Measurements from ENCODE around the gene PPP1R13L.
A peak's percentile ranks its signal among the peaks of the same experiment; 100 is the strongest.
"Not testable (repeated sequence)": the region's sequence is repeated elsewhere in the genome, so short reads cannot be mapped to it uniquely, and the experiment has no call there.

PPP1R13L gene

DNA sequence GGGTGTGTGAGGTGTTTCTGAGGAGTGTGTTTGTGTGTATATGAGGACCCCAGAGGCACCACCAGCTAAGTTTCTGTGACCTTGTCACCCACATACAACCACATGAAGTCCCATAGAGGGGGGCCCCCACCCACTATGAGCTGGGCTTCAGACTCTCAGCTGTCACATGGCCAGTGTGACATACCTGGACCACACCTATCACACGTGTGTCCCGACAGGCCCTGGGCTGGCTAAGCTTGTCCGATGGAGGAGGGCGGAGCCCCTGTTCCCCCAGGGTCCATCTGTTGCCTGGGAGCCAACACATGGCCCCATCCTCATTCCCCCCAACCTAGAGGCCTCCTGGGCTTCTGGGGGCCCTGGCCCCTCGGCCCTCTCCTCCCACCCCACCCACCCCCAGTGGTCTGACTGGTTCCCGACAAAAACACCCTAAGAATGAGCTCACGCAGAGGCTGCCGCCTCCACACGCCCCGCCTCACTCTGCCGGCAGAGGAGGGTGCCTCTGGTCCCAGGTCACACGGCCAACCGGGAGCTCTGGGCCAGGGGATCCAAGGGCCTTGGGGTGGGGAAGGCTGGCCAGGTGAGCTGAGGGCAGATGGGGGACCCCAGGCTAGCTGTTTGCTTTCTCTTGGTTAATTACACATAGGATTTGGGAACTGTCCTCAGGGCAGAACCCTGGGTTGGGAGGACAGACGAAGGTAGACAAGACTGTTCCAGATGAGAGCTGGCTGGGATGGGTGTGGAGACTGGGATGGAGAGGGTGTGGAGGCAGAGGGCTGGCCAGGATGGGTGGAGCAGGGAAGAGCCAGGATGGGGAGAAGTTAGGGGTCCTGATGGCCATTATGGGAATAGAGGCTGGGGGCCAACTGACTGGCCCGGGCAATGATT, 60.0 kb downstream of the PPP1R13L start:
- no peak for DNase-seq

DNA sequence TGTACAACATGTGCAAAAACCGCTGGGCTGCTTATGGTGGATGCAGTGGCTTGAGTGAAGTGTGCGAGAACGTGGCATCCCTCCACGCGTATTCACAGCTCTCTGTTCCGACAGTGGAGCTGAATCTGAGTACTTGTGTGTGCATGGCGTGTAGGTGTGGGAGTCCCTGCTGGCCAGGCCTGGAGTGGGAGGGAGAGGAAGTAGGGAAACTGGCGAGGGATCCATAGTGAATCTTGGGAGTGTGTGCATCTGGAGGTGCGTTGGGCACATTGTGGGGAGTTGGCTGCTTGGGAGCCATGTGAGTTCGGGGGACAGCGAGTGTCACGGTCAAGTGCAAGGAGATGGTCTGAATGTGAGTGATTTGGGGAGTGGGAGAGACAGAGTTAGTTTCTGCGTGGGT, 62.0 kb downstream of the PPP1R13L start:
- DNase-seq: no peak

DNA sequence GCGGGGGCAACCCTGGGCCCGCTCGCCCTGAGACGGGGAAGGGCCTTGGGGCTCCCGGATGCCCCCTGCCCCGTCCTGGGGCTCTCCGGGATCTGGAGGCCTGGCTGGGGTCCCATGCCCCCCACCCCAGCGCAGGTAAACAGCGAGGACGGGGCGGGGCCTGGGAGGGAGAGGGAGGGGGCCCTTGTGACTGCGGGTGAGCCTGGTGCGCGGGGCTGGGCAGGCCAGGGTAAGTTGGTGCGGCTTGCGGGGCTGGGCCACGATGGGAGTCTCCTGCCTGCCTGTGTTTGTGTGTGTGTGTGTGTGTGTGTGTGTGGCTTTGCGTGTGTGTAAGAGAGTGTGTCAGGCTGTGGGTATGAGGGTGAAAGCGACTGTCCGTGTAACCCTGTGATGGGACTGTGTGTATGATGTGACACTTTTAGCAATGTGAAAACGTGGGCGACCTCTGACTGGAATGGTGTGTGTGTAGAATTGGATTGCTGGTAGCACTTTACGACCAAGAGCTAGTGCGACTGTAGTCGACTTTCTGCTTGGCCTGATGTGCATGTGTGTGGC, 63.9 kb downstream of the PPP1R13L start:
- DNase-seq: no peak

DNA sequence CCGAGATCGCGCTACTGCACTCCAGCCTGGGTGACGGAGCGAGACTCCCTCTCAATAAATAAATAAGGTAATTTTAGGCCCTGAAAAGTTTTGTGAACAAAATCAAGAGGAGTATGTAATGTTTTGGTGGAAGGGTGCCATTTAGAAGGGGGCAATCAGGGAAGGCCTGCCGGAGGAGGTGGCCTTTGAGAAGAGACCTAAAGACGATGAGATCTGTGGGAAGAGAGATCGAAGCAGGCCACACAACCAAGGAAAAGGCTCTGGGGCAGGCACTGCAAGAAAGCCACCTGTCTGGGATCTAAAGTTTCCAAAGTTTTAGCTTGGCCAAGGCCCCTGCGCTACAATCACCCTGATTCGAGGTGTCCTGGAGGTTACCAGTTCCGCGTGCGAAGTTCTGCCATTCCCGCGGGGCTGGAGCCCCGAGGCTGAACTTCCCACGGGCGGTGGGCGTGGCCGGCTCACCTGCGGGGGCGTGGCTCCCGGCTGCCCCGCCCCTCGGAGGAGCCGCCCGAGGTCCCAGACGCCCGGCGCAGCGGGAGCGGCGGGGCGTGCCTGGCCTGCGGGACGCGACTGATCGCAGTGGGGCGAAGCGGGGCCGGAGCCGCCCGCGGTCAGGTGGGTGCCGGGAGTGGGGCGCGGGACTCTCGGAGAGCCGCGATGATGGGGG, 64.5 kb downstream of the PPP1R13L start, which contains the start of gene KLC3:
Gene KLC3 (plus strand): TSS at position 519 of the 667 bp plus-strand sequence. CDS start 4,792 bp downstream, outside the sequence.
- DNase-seq: peak; percentile 18

DNA sequence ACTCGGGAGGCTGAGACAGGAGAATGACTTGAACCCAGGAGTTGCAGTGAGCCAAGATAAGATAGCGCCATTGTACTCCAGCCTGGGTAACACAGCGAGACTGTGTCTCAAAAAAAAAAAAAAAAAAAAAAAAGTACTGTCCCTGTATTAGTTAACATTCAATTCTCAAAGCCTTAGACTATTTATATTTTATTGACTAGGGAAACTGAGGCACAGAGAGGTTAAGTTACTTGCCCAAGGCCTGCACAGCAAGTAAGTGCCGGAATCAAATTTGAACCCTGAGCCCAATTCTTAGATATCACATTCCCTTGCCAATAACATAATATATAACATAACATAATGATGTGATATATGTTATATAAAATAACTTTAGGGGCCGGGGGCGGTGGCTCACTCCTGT, 65.2 kb downstream of the PPP1R13L start:
- no peak for DNase-seq

DNA sequence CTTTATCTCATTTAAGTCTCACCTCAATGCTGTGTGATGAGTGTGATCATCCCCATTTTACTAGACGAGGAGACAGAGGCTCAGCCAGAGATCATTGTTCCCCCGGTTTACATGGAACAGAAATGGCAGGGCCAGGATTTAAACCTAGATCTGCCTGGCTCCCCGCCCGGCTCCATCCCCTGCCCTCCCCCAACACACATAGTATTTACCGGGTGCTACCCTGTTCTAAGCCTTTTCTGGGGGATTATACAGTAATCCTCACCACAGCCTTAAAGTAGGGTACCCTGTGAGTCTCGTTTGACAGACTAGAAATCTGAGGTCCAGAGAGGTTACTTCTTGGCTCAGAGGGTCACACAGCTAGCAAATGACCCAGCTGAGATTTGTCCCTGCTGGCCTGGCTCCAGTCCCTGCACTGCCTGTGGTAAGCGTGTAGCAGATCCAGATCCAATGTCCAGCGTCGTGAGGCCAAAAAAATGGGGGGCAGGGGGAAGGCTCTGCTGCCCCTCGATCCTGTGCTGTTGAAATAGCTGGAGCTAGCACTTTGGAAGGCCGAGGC, 68.1 kb downstream of the PPP1R13L start:
- DNase-seq: no peak

DNA sequence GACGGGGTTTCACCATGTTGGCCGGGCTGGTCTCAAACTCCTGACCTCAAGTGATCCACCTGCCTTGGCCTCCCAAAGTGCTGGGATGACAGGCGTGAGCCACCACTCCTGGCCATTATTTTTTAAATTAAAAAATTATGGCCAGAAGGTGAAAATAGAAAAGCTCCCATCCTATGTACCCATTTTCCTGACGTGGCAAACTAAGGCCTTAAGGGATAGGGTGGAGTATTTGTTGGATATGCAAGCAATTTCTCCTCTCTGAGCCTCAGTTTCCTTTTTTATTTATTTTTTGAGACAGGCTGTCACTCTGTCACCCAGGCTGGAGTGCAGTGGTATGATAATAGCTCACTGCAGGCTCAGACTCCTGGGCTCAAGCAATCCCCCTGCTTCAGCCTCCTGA, 70.0 kb downstream of the PPP1R13L start:
- DNase-seq: not testable (repeated sequence)

DNA sequence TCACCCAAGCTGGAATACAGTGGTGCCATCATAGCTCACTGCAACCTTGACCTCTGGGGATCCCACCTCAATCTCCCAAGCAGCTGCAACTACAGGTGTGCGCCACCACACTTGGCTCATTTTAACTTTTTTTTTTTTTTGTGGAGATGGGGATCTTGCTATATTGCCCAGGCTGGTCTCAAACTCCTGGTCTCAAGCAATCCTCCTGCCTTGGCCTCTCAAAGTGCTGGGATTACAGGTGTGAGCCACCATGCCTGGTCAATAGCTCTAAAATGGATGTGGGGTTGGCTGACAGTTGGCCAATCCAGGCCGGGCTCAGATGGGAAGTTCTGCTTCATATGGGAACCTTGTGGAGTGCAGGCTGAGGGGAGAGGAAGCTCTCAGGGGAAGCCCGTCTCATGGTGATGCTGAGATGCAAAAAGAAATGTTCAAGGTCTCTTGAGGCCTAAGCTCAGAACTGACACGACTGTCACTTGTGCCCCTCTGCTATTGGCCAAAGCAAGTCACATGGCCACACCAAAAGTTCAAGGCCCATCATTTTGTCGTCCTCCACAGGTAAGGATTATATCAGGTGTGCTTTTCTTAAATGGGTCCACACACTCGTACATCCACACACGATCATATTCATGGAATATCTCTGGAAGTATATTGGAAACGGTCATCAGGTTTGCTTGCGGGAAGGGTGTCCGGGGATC, 71.1 kb downstream of the PPP1R13L start:
- DNase-seq: no peak

DNA sequence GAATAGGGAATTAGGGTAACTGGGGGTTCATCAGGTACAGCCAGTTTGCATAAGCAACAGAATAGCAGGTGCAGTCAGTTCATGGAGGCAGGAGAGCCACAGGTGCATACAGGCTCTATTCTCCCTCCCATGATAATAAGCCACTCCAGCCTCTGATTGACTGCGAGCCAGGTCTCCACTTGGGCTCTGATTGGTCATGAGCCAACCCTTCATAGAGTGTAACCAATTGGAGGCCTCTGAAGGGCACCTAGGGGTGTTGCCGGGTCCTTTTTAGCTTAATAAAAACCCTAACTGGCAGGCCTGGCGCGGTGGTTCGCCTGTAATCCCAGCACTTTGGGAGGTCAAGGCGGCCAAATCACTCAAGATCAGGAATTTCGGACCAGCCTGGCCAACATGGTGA, 73.5 kb downstream of the PPP1R13L start:
- no peak for DNase-seq
